Breast epithelium (tissue), 4 donors: ENCODE measurements around the gene SLC25A33. TPM values are rescaled to one million over a fixed set of nuclear protein-coding genes. Genes with fewer than 3 reads are reported as not detected.
A peak's percentile ranks its signal among the peaks of the same experiment; 100 is the strongest.
"Not testable (repeated sequence)": the region's sequence is repeated elsewhere in the genome, so short reads cannot be mapped to it uniquely, and the experiment has no call there.

Source experiments
- DNase-seq, 2 donors: peaks; one replicate each; pipeline ENCODE4 v3.0.0-alpha.2; 2019; ENCODE audit warnings: low spot score in 2 of 2
- H3K27ac ChIP-seq, 2 donors: fragments of 200-600 bp; sonication (generic) in 1 of 2; one replicate each; pipeline ENCODE4 v1.5.1; 2016 to 2019; ENCODE audit warnings: mild to moderate bottlenecking in 1 of 2
- H3K27me3 ChIP-seq, 2 donors: fragments of 200-600 bp; sonication (generic) in 1 of 2; one replicate each; pipeline versions ENCODE4 v1.5.1 to v1.6.0; 2017 to 2019; ENCODE audit warnings: control low read depth in 1 of 2, mild to moderate bottlenecking in 1 of 2
- H3K36me3 ChIP-seq: fragments of 200-600 bp; one replicate; pipeline ENCODE4 v1.5.1; 2019
- H3K4me1 ChIP-seq, 2 donors: fragments of 200-600 bp; sonication (generic); one replicate each; pipeline ENCODE4 v1.5.1; 2016 to 2019; ENCODE audit warnings: control low read depth in 1 of 2
- H3K4me3 ChIP-seq, 3 donors: fragments of 200-600 bp; sonication (generic); 1 replicate in 2 of 3; 2 replicates in 1 of 3; pipeline ENCODE4 v1.5.1; 2016 to 2019; ENCODE audit warnings: mild to moderate bottlenecking in 3 of 3, moderate library complexity in 2 of 3
- H3K9me3 ChIP-seq, 2 donors: fragments of 200-600 bp; sonication (generic) in 1 of 2; one replicate each; pipeline ENCODE4 v1.5.1; 2016 to 2019; ENCODE audit warnings: control low read depth in 1 of 2
- POLR2A ChIP-seq: fragments of 450-650 bp; IDR thresholded peaks from one replicate; pipeline ENCODE4 v1.6.1; 2016; ENCODE audit warnings: antibody characterized with exemption, mild to moderate bottlenecking, moderate library complexity
- POLR2AphosphoS5 ChIP-seq, 3 donors: sonication (generic); formaldehyde crosslinking; IDR thresholded peaks; one replicate each; pipeline ENCODE4 v1.6.1; 2017; ENCODE audit warnings: antibody characterized with exemption in 3 of 3
- intact Hi-C: fragments of 100-400 bp; cut with DNase I; formaldehyde crosslinking; loops from one replicate; pipeline ENCODE4 v1.15.1; 2023; ENCODE audit warnings: low total_unique reads
- total RNA-seq, 3 donors: library from RNA; depleted of rRNA; stranded (reverse); fragments of >200 nt; gene quantifications; one replicate each; pipeline ENCODE4 v1.1.0, GENCODE V29; 2016
- TF ChIP-seq, protein P1 (sequence below), 3 donors: fragments of 450-650 bp; IDR thresholded peaks; one replicate each; pipeline ENCODE4 v1.5.1; 2016 to 2017; ENCODE audit warnings: antibody characterized with exemption in 3 of 3, mild to moderate bottlenecking in 3 of 3, moderate library complexity in 3 of 3

Gene SLC25A33
- total RNA-seq, 3 donors from 2014 or later = 8.8 to 17.6 (median 10.7) TPM

- TF ChIP-seq POLR2AphosphoS5 (IDR thresholded peaks at IDR 0.05) (no peak), POLR2A (no peak)
- TF ChIP-seq, protein P1, sequence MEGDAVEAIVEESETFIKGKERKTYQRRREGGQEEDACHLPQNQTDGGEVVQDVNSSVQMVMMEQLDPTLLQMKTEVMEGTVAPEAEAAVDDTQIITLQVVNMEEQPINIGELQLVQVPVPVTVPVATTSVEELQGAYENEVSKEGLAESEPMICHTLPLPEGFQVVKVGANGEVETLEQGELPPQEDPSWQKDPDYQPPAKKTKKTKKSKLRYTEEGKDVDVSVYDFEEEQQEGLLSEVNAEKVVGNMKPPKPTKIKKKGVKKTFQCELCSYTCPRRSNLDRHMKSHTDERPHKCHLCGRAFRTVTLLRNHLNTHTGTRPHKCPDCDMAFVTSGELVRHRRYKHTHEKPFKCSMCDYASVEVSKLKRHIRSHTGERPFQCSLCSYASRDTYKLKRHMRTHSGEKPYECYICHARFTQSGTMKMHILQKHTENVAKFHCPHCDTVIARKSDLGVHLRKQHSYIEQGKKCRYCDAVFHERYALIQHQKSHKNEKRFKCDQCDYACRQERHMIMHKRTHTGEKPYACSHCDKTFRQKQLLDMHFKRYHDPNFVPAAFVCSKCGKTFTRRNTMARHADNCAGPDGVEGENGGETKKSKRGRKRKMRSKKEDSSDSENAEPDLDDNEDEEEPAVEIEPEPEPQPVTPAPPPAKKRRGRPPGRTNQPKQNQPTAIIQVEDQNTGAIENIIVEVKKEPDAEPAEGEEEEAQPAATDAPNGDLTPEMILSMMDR (IDR thresholded peaks at IDR 0.05) = no peak
- Histone ChIP-seq H3K27me3 (no peaks in the 10 kb centered on the region), H3K4me1 (no peaks in the 10 kb centered on the region), H3K27ac (no peak overlapping the region), H3K9me3 (no peaks in the 10 kb centered on the region), H3K36me3 (no peaks in the 10 kb centered on the region), H3K4me3 (no peak overlapping the region)
- no peak for DNase-seq
- intact Hi-C loops = no loop called here
Observed at GRCh38 chr1:9613625-9614299, 74.5 kb downstream of the SLC25A33 start.

DNA sequence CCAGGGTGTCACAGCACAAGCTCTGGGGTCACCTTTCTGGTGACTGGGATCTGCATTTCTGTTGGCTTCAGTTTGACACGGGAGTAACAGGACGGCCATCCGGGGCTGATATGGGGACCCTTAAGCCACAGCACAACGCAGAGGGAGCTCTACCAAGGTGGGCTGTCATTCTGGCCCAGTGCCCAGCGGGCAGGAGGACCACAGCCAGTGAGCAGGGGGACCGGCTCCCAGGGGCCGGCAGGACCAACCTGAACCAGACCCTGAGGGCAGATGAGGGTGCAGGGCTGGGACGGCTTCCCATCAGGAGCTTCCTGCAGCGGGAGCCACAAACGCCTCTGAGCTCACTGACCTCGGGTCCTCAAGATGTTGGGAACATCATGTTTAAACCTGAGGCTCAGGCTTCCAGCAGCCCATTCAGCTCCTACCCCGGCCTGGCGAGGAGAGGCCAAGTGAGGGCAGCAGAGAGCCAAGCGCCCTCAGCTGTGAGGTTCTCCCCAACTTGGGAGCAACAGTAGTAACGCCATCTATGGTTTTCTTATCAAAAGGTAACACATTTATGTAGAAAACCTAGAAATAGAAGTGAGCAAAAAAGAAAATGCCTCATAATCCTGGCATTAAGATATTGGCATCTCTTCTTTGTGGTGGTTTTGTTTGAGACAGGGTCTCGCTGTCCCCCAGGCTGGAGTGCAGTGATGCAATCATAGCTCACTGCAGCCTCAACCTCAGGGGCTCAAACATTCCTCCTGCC is 76.2 kb downstream of the SLC25A33 start:
- intact Hi-C loops = no loop called here
- no peaks in the 10 kb centered on the region for H3K36me3 ChIP-seq
- no peak overlapping the region for H3K27ac ChIP-seq
- TF ChIP-seq, protein P1 (IDR thresholded peaks at IDR 0.05) = peak in 1 of 3 donors; percentile 34
- TF ChIP-seq POLR2A (no peak), POLR2AphosphoS5 (IDR thresholded peaks at IDR 0.05) (no peak)
- H3K9me3 ChIP-seq = no peaks in the 10 kb centered on the region
- no peak for DNase-seq
- H3K4me3 ChIP-seq = no peak overlapping the region
- H3K4me1 ChIP-seq = no peaks in the 10 kb centered on the region
- no peaks in the 10 kb centered on the region for H3K27me3 ChIP-seq

- no peak overlapping the region for H3K27ac ChIP-seq
- no peak for DNase-seq
- no peak overlapping the region for H3K4me3 ChIP-seq
- H3K4me1 ChIP-seq = no peaks in the 10 kb centered on the region
- H3K27me3 ChIP-seq = no peaks in the 10 kb centered on the region
- H3K36me3 ChIP-seq = no peaks in the 10 kb centered on the region
- intact Hi-C loops = no loop called here
- H3K9me3 ChIP-seq = no peaks in the 10 kb centered on the region
- TF ChIP-seq POLR2A (no peak), POLR2AphosphoS5 (IDR thresholded peaks at IDR 0.05) (no peak)
- TF ChIP-seq, protein P1 (IDR thresholded peaks at IDR 0.05) = no peak
Observed at GRCh38 chr1:9618909-9619679, 79.8 kb downstream of the SLC25A33 start.

DNA sequence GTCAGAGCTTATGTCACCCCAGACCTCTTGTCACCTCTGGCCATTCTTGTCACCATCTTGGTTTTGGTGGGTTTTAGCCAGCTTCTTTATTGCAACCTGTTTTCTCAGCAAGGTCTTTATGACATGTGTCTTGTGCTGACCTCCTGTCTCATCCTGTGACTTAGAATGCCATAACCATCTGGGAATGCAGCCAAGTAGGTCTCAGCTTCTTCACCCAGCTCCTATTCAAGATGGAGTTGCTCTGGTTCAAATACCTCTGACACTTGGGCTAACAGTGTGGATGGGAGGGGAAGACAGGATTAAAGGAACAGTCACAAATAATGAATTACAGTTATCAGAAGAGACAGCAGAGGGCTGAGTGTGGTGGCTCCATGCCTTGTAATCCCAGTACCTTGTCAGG is 81.8 kb downstream of the SLC25A33 start:
- Histone ChIP-seq H3K9me3 (no peaks in the 10 kb centered on the region), H3K36me3 (no peaks in the 10 kb centered on the region), H3K27me3 (peaks cover 0 to 5% of the 10 kb centered on the region in 2 donors), H3K4me3 (no peak overlapping the region), H3K4me1 (no peaks in the 10 kb centered on the region), H3K27ac (no peak overlapping the region)
- DNase-seq = no peak
- no peak for TF ChIP-seq POLR2A
- intact Hi-C loops = no loop called here

DNA sequence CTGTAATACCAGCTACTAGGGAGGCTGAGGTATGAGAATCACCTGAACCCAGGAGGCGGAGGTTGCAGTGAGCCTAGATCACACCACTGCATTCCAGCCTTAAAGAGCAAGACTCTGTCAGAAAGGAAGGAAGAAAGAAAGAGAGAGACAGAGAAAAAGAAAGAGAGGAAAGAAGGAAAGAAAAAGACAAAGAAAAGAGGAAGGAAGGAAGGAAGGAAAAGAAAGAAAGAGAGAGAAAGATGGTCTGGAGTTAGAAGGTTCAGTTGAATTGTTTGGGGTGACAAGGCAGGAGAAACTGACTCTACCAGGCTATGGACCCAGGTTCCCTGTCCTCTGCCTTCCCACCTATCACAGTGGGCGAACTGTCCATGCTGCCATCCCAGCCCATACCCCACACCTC is 84.8 kb downstream of the SLC25A33 start:
- no peak for TF ChIP-seq POLR2AphosphoS5 (IDR thresholded peaks at IDR 0.05)
- TF ChIP-seq, protein P1 (IDR thresholded peaks at IDR 0.05) = no peak
- TF ChIP-seq POLR2A = no peak
- peaks cover 0 to 9% of the 10 kb centered on the region in 2 donors for H3K27me3 ChIP-seq
- H3K4me1 ChIP-seq = no peaks in the 10 kb centered on the region
- no peaks in the 10 kb centered on the region for H3K36me3 ChIP-seq
- intact Hi-C loops = no loop called here
- H3K4me3 ChIP-seq = no peak overlapping the region
- no peaks in the 10 kb centered on the region for H3K9me3 ChIP-seq
- no peak for DNase-seq
- H3K27ac ChIP-seq = no peak overlapping the region

DNA sequence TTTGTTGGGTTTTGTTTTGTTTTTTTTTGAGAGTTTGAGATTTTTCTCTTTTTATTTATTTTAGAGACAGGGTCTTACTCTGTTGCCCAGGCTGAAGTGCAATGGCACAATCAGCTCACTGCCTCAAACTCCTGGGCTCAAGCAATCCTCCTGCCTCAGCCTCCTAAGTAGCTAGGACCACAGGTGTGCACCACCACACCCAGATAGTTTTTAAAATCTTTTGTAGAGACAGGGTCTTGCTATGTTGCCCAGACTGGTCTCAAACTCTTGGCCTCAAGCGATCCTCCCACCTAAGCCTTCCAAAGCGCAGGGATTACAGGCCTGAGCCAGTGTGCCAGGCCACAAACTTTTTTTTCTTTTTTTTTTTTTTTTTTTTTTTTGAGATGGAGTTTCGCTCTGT is 85.8 kb downstream of the SLC25A33 start:
- H3K27me3 ChIP-seq, intact Hi-C loops, H3K9me3 ChIP-seq, H3K4me1 ChIP-seq, H3K36me3 ChIP-seq, DNase-seq, H3K27ac ChIP-seq, H3K4me3 ChIP-seq: not testable (repeated sequence)
